ENCODE results near the gene OSGEP.

The OSGEP gene

DNA sequence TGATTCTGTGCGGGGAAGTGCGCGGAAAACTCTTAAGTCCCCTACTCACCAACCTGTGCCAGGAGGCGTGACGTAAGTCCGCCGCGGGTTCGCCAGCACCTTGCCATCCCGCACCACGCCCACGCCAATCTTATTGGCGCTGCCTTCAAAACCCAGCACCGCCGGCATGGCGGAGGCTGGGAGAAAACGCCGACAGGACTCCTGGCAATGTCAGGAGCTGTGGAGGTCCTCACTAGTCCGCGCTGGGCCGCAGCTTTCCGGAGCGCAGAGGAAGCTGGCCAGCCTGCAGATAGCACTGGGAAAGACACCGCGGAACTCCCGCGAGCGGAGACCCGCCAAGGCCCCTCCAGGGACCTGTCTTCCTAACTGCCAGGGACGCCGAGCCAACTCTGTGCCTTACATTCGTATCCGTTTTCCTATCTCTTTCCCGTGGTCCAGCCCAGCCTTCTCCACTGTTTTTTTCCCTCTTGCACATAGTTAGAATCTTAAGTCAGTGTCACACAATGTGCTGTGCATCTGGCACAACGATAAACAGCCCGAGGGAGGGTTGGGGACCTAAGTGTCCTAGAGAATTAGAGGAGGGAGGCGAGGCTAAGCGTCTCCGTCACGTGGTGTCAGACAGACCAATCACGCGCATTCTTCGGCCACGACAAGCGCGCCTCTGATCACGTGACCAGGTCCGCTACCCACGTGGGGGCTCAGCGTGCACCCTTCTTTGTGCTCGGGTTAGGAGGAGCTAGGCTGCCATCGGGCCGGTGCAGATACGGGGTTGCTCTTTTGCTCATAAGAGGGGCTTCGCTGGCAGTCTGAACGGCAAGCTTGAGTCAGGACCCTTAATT, at the start of gene OSGEP, which contains the start of gene APEX1:
TSS of gene OSGEP (minus strand) at position 297 of the 839 bp plus-strand sequence. CDS start at position 168, 129 bp downstream.
TSS of gene APEX1 (plus strand) at position 711 of the 839 bp plus-strand sequence. CDS start 420 bp downstream, outside the sequence.
- no CpG with 5 or more reads among the region's 56 CpGs for WGBS (ENCODE audit: insufficient coverage, insufficient read length)
- peaks cover 23% of the 10 kb centered on the region; the same call in 1 of the 2 replicates for H3K36me3 ChIP-seq (ENCODE audit: control insufficient read depth, insufficient read depth, low read length)

DNA sequence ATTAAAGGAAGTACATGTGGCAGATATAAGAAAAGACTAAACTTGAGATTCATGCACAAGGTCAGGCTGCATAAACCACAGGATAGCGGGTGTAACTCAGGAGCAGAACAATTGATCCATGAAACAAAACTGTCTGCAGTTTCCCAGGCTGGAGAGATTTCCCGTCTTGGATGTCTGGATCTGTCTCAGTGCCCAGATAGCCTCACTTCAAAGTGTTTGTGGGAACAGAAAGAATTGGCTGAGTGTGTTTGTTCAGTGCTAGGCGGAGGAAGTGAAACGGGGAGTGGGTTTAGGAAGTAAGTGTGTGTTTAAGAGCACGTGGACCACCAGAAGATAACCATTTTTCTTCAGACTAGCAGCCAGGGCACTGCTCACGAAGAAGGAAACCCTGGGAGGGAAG, 49.3 kb upstream of the OSGEP start:
- DNase-seq (ENCODE audit: low read depth, low spot score) = no peak
- H3K27ac ChIP-seq (ENCODE audit: low read length) = no peak overlapping the region
- WGBS (ENCODE audit: insufficient coverage, insufficient read length) = no CpG with 5 or more reads among the region's 6 CpGs
- no peaks in the 10 kb centered on the region for H3K4me1 ChIP-seq (ENCODE audit: control insufficient read depth, insufficient read depth, low read length)
- no peak overlapping the region for H3K4me3 ChIP-seq (ENCODE audit: low read length)
- no peaks in the 10 kb centered on the region for H3K36me3 ChIP-seq (ENCODE audit: control insufficient read depth, insufficient read depth, low read length)
- no peaks in the 10 kb centered on the region for H3K27me3 ChIP-seq (ENCODE audit: control insufficient read depth, insufficient read depth, low read length)
- H3K9me3 ChIP-seq (ENCODE audit: control insufficient read depth, insufficient read depth, low read length) = no peaks in the 10 kb centered on the region

More for the DNA sequence above, at the start of gene OSGEP, which contains the start of gene APEX1:
- no peaks in the 10 kb centered on the region for H3K4me1 ChIP-seq (ENCODE audit: control insufficient read depth, insufficient read depth, low read length)
- no peaks in the 10 kb centered on the region for H3K27me3 ChIP-seq (ENCODE audit: control insufficient read depth, insufficient read depth, low read length)
- no peaks in the 10 kb centered on the region for H3K9me3 ChIP-seq (ENCODE audit: control insufficient read depth, insufficient read depth, low read length)
- peak within 1 kb of the TSS; percentile 85 for H3K4me3 ChIP-seq (ENCODE audit: low read length)
- no peak within 1 kb of the TSS for H3K27ac ChIP-seq (ENCODE audit: low read length)
- peak; percentile 99 for DNase-seq (ENCODE audit: low read depth, low spot score)

DNA sequence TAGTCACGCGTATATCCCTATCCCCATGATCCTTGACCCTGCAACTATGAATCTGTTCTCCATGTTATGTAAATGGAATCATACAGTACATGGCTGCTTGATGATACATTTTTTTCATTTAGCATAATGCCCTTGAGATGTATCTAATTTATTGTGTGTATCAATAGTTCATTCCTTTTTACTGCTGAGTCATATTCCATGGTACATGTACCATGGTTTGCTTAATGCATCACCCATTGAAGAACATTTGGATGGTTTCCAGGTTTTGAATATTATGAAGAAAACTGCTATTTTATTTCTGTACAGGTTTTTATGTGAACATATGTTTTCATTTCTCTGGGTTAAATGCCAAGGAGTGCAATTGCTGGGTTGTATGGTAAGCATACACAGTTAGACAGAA, 46.7 kb upstream of the OSGEP start:
- no peak for DNase-seq (ENCODE audit: low read depth, low spot score)
- Histone ChIP-seq H3K36me3 (ENCODE audit: control insufficient read depth, insufficient read depth, low read length) (no peaks in the 10 kb centered on the region), H3K27me3 (ENCODE audit: control insufficient read depth, insufficient read depth, low read length) (no peaks in the 10 kb centered on the region), H3K4me3 (ENCODE audit: low read length) (no peak overlapping the region), H3K4me1 (ENCODE audit: control insufficient read depth, insufficient read depth, low read length) (no peaks in the 10 kb centered on the region), H3K27ac (ENCODE audit: low read length) (no peak overlapping the region), H3K9me3 (ENCODE audit: control insufficient read depth, insufficient read depth, low read length) (no peaks in the 10 kb centered on the region)
- WGBS (ENCODE audit: insufficient coverage, insufficient read length) = no CpG with 5 or more reads among the region's 2 CpGs

DNA sequence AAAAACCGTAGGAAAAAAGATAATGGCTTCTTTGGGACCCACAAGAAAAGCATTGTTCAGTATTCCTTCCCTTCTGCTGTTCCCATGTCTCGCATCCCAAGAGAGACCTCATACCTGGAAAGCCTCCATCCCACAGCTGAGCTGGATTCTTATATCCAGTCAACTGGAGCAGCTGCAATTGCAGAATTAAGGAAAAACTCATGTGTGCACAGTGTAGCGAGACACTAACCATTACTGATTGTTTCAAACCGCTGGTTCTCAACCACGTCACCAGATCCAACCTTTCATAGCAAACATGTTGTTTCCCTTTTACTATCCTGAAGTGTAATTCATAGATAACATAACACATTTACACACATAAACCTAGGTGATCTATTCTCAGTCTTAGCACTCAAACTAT, 45.3 kb upstream of the OSGEP start:
- Histone ChIP-seq H3K4me3 (ENCODE audit: low read length) (no peak overlapping the region), H3K4me1 (ENCODE audit: control insufficient read depth, insufficient read depth, low read length) (no peaks in the 10 kb centered on the region), H3K27me3 (ENCODE audit: control insufficient read depth, insufficient read depth, low read length) (no peaks in the 10 kb centered on the region), H3K36me3 (ENCODE audit: control insufficient read depth, insufficient read depth, low read length) (no peaks in the 10 kb centered on the region), H3K27ac (ENCODE audit: low read length) (no peak overlapping the region), H3K9me3 (ENCODE audit: control insufficient read depth, insufficient read depth, low read length) (no peaks in the 10 kb centered on the region; the same call in 1 of the 2 replicates)
- WGBS (ENCODE audit: insufficient coverage, insufficient read length) = no CpG with 5 or more reads among the region's 5 CpGs
- no peak for DNase-seq (ENCODE audit: low read depth, low spot score)

DNA sequence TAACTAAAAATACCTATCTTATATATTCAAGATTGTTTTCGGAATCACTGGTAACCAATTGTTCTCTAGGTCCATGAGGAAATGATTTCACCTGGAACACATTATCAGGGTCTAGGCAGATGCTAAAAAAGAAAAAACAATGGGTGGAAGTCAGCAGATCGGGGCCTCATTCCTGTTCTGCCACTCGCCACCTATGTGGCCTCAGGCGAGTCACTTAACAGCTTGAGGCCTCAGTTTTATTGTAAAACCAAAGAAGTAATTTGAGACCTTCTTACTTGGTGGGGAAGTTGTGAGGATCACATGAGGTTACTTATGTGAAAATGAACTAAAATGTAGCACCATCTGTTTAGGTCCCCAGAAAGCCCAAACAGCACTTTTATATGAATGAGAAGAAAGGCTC, 44.5 kb upstream of the OSGEP start:
- no peak overlapping the region for H3K27ac ChIP-seq (ENCODE audit: low read length)
- DNase-seq (ENCODE audit: low read depth, low spot score) = no peak
- WGBS (ENCODE audit: insufficient coverage, insufficient read length) = no CpG with 5 or more reads among the region's 4 CpGs
- no peaks in the 10 kb centered on the region; the same call in 1 of the 2 replicates for H3K9me3 ChIP-seq (ENCODE audit: control insufficient read depth, insufficient read depth, low read length)
- H3K4me1 ChIP-seq (ENCODE audit: control insufficient read depth, insufficient read depth, low read length) = no peaks in the 10 kb centered on the region
- no peaks in the 10 kb centered on the region for H3K27me3 ChIP-seq (ENCODE audit: control insufficient read depth, insufficient read depth, low read length)
- no peak overlapping the region for H3K4me3 ChIP-seq (ENCODE audit: low read length)
- H3K36me3 ChIP-seq (ENCODE audit: control insufficient read depth, insufficient read depth, low read length) = no peaks in the 10 kb centered on the region

DNA sequence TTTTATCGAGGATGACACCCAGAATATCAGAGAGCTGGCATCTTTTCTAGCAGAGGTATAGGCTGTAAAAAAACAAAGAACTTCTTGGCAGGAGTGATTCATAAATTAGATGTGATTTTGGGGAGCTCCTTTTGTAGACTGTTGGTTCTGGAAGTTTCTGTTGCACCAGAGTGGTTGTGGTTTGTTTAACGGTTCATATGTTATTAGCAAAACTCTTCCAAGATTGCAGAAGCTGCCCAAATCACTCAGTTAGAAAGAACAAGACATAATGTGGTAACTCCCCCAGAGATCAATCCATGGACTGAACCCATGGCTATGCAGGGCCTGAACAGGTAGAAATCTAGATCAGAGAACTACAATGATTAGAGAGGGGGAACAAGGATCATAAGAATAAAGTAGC, 44.0 kb upstream of the OSGEP start:
- H3K4me3 ChIP-seq (ENCODE audit: low read length) = no peak overlapping the region
- no peak for DNase-seq (ENCODE audit: low read depth, low spot score)
- no peaks in the 10 kb centered on the region for H3K4me1 ChIP-seq (ENCODE audit: control insufficient read depth, insufficient read depth, low read length)
- no peaks in the 10 kb centered on the region for H3K27me3 ChIP-seq (ENCODE audit: control insufficient read depth, insufficient read depth, low read length)
- no peaks in the 10 kb centered on the region for H3K36me3 ChIP-seq (ENCODE audit: control insufficient read depth, insufficient read depth, low read length)
- H3K27ac ChIP-seq (ENCODE audit: low read length) = no peak overlapping the region
- WGBS (ENCODE audit: insufficient coverage, insufficient read length) = no CpG with 5 or more reads among the region's 2 CpGs
- no peaks in the 10 kb centered on the region; the same call in 1 of the 2 replicates for H3K9me3 ChIP-seq (ENCODE audit: control insufficient read depth, insufficient read depth, low read length)

DNA sequence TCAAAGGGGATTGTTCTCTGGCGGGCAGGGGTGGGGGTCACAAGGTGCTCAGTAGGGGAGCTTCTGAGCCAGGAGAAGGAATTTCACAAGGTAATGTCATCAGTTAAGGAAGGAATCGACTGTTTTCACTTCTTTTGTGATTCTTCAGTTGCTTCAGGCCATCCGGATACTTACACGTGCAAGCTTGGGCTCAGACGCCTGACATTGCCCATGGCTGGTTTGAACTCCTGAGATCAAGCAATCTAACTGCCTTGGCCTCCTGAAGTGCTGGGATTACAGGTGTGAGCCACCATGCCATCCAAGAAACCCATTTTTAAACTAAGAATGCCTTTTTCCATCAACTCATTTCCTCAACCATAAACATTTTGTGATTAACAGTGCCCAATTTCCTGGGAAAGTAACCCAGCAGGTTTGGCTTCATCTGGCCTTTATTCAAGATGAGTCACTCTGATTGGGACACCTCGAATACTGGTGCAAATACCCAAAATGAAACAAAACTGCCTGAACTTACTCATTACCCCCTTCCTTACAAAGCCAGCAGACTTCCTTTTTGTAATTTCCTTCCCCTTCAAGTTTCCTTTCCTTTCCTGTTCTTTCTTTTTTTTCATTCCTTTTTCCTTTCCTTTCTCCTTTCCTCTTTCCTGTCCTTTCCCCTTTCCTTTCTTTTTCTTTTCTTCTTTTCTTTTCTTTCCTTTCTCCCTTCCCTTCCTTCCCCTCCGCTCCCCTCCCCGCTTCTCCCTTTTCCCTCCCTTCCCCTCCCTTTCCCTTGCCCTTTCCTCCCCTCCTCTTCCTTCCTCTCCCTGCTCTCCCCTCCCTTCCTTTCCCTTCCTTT, 40.5 kb upstream of the OSGEP start:
- no CpG with 5 or more reads among the region's 8 CpGs for WGBS (ENCODE audit: insufficient coverage, insufficient read length)
- Histone ChIP-seq H3K27me3 (ENCODE audit: control insufficient read depth, insufficient read depth, low read length) (no peaks in the 10 kb centered on the region), H3K27ac (ENCODE audit: low read length) (no peak overlapping the region), H3K4me1 (ENCODE audit: control insufficient read depth, insufficient read depth, low read length) (no peaks in the 10 kb centered on the region), H3K9me3 (ENCODE audit: control insufficient read depth, insufficient read depth, low read length) (no peaks in the 10 kb centered on the region; the same call in 1 of the 2 replicates), H3K36me3 (ENCODE audit: control insufficient read depth, insufficient read depth, low read length) (no peaks in the 10 kb centered on the region), H3K4me3 (ENCODE audit: low read length) (no peak overlapping the region)
- no peak for DNase-seq (ENCODE audit: low read depth, low spot score)

DNA sequence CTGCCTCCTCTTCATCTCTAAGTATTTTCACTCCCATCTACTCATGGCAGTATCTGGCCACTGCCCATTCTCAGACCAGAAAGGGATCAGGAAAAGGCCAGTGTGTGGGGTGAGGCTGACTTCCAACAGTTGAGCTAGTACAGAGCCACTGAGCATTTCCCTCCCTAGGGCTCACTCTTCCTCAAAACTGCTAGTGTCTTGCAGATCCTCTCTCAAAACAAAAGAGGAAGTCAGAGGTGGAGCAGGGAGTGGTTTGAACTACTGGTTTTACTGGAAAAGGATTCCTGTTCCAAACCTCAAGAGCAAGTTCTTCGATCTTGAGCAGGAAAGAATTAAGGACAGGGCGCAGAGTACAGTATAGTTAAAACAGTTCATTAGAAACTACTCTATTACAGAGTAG, 39.0 kb upstream of the OSGEP start:
- H3K27ac ChIP-seq (ENCODE audit: low read length) = no peak overlapping the region
- no peaks in the 10 kb centered on the region for H3K36me3 ChIP-seq (ENCODE audit: control insufficient read depth, insufficient read depth, low read length)
- H3K4me3 ChIP-seq (ENCODE audit: low read length) = no peak overlapping the region
- H3K27me3 ChIP-seq (ENCODE audit: control insufficient read depth, insufficient read depth, low read length) = no peaks in the 10 kb centered on the region
- no peaks in the 10 kb centered on the region; the same call in 1 of the 2 replicates for H3K9me3 ChIP-seq (ENCODE audit: control insufficient read depth, insufficient read depth, low read length)
- H3K4me1 ChIP-seq (ENCODE audit: control insufficient read depth, insufficient read depth, low read length) = no peaks in the 10 kb centered on the region
- no CpG with 5 or more reads among the region's 2 CpGs for WGBS (ENCODE audit: insufficient coverage, insufficient read length)
- DNase-seq (ENCODE audit: low read depth, low spot score) = no peak

DNA sequence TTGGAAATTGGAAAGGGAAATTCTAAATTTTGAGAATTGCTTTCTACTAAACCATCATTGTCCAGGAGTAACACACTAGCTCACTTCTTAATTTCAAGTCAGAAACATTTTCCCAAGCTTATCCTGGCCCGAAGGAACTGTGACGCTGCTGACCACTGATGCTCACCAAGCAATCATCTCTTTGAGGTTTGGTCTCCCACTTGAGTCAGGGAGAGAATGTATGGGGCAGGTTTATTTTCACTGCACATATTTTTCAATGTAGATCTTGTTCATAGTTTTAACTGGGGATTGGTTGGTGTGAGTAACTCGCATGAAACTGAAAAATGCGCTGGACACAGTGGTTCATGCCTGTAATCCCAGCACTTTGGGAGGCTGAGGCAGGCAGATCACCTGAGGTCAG, 37.9 kb upstream of the OSGEP start:
- no peak for DNase-seq (ENCODE audit: low read depth, low spot score)
- H3K27ac ChIP-seq (ENCODE audit: low read length) = no peak overlapping the region

DNA sequence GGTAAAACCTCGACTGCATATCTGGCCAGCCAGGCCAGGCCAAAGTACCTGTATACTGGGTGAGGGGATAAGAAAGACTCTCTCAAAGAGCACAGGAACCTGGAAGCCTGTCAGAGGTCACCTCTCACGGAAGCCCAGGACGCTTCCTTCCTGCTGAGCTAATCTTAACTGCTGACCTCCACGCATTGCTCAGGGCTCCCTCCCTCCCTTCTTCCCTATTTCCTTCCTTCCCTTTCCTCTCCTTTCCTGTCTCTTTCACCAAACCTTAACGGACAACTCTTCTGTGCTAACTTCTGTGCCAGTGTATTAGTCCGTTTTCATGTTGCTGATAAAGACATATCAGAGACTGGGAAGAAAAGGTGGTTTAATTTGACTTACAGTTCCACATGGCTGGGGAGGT, 36.0 kb upstream of the OSGEP start:
- H3K9me3 ChIP-seq (ENCODE audit: control insufficient read depth, insufficient read depth, low read length) = no peaks in the 10 kb centered on the region; the same call in 1 of the 2 replicates
- no peaks in the 10 kb centered on the region for H3K27me3 ChIP-seq (ENCODE audit: control insufficient read depth, insufficient read depth, low read length)
- DNase-seq (ENCODE audit: low read depth, low spot score) = no peak
- H3K4me3 ChIP-seq (ENCODE audit: low read length) = no peak overlapping the region
- WGBS (ENCODE audit: insufficient coverage, insufficient read length) = no CpG with 5 or more reads among the region's 6 CpGs
- H3K27ac ChIP-seq (ENCODE audit: low read length) = no peak overlapping the region
- H3K36me3 ChIP-seq (ENCODE audit: control insufficient read depth, insufficient read depth, low read length) = no peaks in the 10 kb centered on the region
- H3K4me1 ChIP-seq (ENCODE audit: control insufficient read depth, insufficient read depth, low read length) = no peaks in the 10 kb centered on the region

More for the DNA sequence above, 37.9 kb upstream of the OSGEP start:
- Histone ChIP-seq H3K4me1 (ENCODE audit: control insufficient read depth, insufficient read depth, low read length) (no peaks in the 10 kb centered on the region), H3K4me3 (ENCODE audit: low read length) (no peak overlapping the region), H3K9me3 (ENCODE audit: control insufficient read depth, insufficient read depth, low read length) (no peaks in the 10 kb centered on the region; the same call in 1 of the 2 replicates), H3K27me3 (ENCODE audit: control insufficient read depth, insufficient read depth, low read length) (no peaks in the 10 kb centered on the region), H3K36me3 (ENCODE audit: control insufficient read depth, insufficient read depth, low read length) (no peaks in the 10 kb centered on the region)
- WGBS (ENCODE audit: insufficient coverage, insufficient read length) = no CpG with 5 or more reads among the region's 4 CpGs

All from iPS DF 6.9 (cell line).